Duodenal mucosa (tissue), 2 donors: ENCODE results near the gene VSIG8.

Experiments used
- H3K27ac ChIP-seq: one replicate; pipeline ENCODE4 v1.7.0; 2013; ENCODE audit warnings: low read depth, low read length
- H3K27me3 ChIP-seq, 2 donors: one replicate each; pipeline ENCODE4 v1.7.0; 2013; ENCODE audit warnings: low read length in 2 of 2, control low read depth in 1 of 2; ENCODE audit not compliant: insufficient read depth in 2 of 2, control insufficient read depth in 1 of 2
- H3K36me3 ChIP-seq, 2 donors: one replicate each; pipeline ENCODE4 v1.7.0; 2013; ENCODE audit warnings: low read length in 2 of 2, control low read depth in 1 of 2; ENCODE audit not compliant: insufficient read depth in 2 of 2, control insufficient read depth in 1 of 2
- H3K4me1 ChIP-seq, 2 donors: one replicate each; pipeline ENCODE4 v1.7.0; 2013; ENCODE audit warnings: low read length in 2 of 2, control low read depth in 1 of 2; ENCODE audit not compliant: insufficient read depth in 2 of 2, control insufficient read depth in 1 of 2
- H3K4me3 ChIP-seq, 2 donors: one replicate each; pipeline ENCODE4 v1.7.0; 2013; ENCODE audit warnings: low read length in 2 of 2, low read depth in 1 of 2
- H3K9ac ChIP-seq, 2 donors: one replicate each; pipeline ENCODE4 v1.7.0; 2013; ENCODE audit warnings: low read length in 2 of 2, low read depth in 1 of 2
- H3K9me3 ChIP-seq, 2 donors: one replicate each; pipeline ENCODE4 v1.7.0; 2013; ENCODE audit warnings: low read length in 2 of 2, control low read depth in 1 of 2; ENCODE audit not compliant: control insufficient read depth in 1 of 2

Gene VSIG8

GRCh38 chr1:159848326-159848725, 14.1 kb downstream of the VSIG8 start:
- Histone ChIP-seq H3K27ac (no peak overlapping the region), H3K36me3 (no peaks in the 10 kb centered on the region), H3K4me3 (no peak overlapping the region), H3K9me3 (no peaks in the 10 kb centered on the region), H3K4me1 (peaks cover 8 to 13% of the 10 kb centered on the region in 2 donors), H3K9ac (no peak overlapping the region), H3K27me3 (no peaks in the 10 kb centered on the region)

GRCh38 chr1:159847231-159847630, 15.2 kb downstream of the VSIG8 start:
- Histone ChIP-seq H3K9me3 (no peaks in the 10 kb centered on the region), H3K9ac (no peak overlapping the region), H3K4me3 (no peak overlapping the region), H3K4me1 (peaks cover 8% of the 10 kb centered on the region in 2 donors), H3K27ac (no peak overlapping the region), H3K27me3 (no peaks in the 10 kb centered on the region), H3K36me3 (no peaks in the 10 kb centered on the region)

GRCh38 chr1:159845751-159846629, 16.5 kb downstream of the VSIG8 start:
- H3K9ac ChIP-seq = no peak overlapping the region
- H3K27me3 ChIP-seq = no peaks in the 10 kb centered on the region
- H3K9me3 ChIP-seq = no peaks in the 10 kb centered on the region
- no peaks in the 10 kb centered on the region for H3K36me3 ChIP-seq
- peaks cover 8% of the 10 kb centered on the region in 2 donors for H3K4me1 ChIP-seq
- H3K27ac ChIP-seq = no peak overlapping the region
- no peak overlapping the region for H3K4me3 ChIP-seq

- H3K9me3 ChIP-seq = no peaks in the 10 kb centered on the region
Observed at GRCh38 chr1:159843459-159843858, 19.0 kb downstream of the VSIG8 start.

GRCh38 chr1:159841749-159842148, 20.7 kb downstream of the VSIG8 start:
- Histone ChIP-seq H3K9me3 (no peaks in the 10 kb centered on the region), H3K36me3 (no peaks in the 10 kb centered on the region), H3K4me1 (peaks cover 8% of the 10 kb centered on the region in 2 donors)

More at GRCh38 chr1:159843459-159843858, 19.0 kb downstream of the VSIG8 start:
- Histone ChIP-seq H3K4me1 (peaks cover 8% of the 10 kb centered on the region in 2 donors), H3K9ac (no peak overlapping the region), H3K4me3 (no peak overlapping the region), H3K36me3 (no peaks in the 10 kb centered on the region), H3K27me3 (no peaks in the 10 kb centered on the region), H3K27ac (no peak overlapping the region)

GRCh38 chr1:159839116-159839849, 23.2 kb downstream of the VSIG8 start:
- Histone ChIP-seq H3K4me3 (no peak overlapping the region), H3K27me3 (no peaks in the 10 kb centered on the region), H3K9ac (no peak overlapping the region), H3K27ac (no peak overlapping the region), H3K4me1 (no peaks in the 10 kb centered on the region), H3K36me3 (no peaks in the 10 kb centered on the region), H3K9me3 (no peaks in the 10 kb centered on the region)

More at GRCh38 chr1:159841749-159842148, 20.7 kb downstream of the VSIG8 start:
- Histone ChIP-seq H3K27ac (no peak overlapping the region), H3K27me3 (no peaks in the 10 kb centered on the region), H3K4me3 (no peak overlapping the region), H3K9ac (no peak overlapping the region)

GRCh38 chr1:159838715-159839114, 23.7 kb downstream of the VSIG8 start:
- no peaks in the 10 kb centered on the region for H3K36me3 ChIP-seq

GRCh38 chr1:159835862-159836525, 26.5 kb downstream of the VSIG8 start:
- Histone ChIP-seq H3K9me3 (no peaks in the 10 kb centered on the region), H3K36me3 (no peaks in the 10 kb centered on the region), H3K4me3 (no peak overlapping the region), H3K27ac (no peak overlapping the region), H3K4me1 (peaks cover 0 to 7% of the 10 kb centered on the region in 2 donors), H3K27me3 (no peaks in the 10 kb centered on the region), H3K9ac (no peak overlapping the region)

More at GRCh38 chr1:159838715-159839114, 23.7 kb downstream of the VSIG8 start:
- no peak overlapping the region for H3K27ac ChIP-seq
- no peak overlapping the region for H3K9ac ChIP-seq
- no peaks in the 10 kb centered on the region for H3K27me3 ChIP-seq
- no peaks in the 10 kb centered on the region for H3K4me1 ChIP-seq
- H3K4me3 ChIP-seq = no peak overlapping the region
- no peaks in the 10 kb centered on the region for H3K9me3 ChIP-seq

GRCh38 chr1:159835356-159835755, 27.1 kb downstream of the VSIG8 start:
- Histone ChIP-seq H3K36me3 (no peaks in the 10 kb centered on the region), H3K27ac (no peak overlapping the region), H3K9ac (no peak overlapping the region), H3K4me1 (peaks cover 0 to 7% of the 10 kb centered on the region in 2 donors), H3K27me3 (no peaks in the 10 kb centered on the region), H3K9me3 (no peaks in the 10 kb centered on the region), H3K4me3 (no peak overlapping the region)

- Histone ChIP-seq H3K27me3 (no peaks in the 10 kb centered on the region), H3K27ac (no peak overlapping the region), H3K36me3 (no peaks in the 10 kb centered on the region), H3K9me3 (no peaks in the 10 kb centered on the region), H3K4me3 (no peak overlapping the region), H3K9ac (no peak overlapping the region), H3K4me1 (peaks cover 0 to 7% of the 10 kb centered on the region in 2 donors)
Observed at GRCh38 chr1:159832309-159832708, 30.1 kb downstream of the VSIG8 start.
